ENCODE measurements around the gene GIGYF2.
"Not testable (repeated sequence)": the region's sequence is repeated elsewhere in the genome, so short reads cannot be mapped to it uniquely, and the experiment has no call there.

Gene GIGYF2

DNA sequence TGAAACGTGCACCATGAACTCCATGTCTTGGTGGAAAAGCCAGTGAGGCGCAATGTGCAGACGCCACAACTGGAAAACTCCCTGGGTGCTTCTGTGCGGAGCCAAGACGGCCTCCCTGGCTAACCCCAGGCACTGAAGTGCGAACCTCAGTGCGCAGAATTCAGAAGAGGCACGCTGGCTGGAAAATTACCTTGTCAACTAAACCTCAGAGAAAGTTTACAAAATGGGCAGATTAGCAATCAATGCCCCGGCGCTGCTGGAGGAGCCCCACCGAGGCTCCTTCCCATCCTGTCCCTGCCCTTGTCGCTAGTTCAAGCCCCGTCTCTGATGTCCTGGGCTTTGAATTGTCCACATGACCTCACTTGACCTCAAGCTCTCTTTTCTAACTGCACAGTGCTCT lies 195.1 kb downstream of the GIGYF2 start:
- DNase-seq (ENCODE audit: low read depth), result no peak

DNA sequence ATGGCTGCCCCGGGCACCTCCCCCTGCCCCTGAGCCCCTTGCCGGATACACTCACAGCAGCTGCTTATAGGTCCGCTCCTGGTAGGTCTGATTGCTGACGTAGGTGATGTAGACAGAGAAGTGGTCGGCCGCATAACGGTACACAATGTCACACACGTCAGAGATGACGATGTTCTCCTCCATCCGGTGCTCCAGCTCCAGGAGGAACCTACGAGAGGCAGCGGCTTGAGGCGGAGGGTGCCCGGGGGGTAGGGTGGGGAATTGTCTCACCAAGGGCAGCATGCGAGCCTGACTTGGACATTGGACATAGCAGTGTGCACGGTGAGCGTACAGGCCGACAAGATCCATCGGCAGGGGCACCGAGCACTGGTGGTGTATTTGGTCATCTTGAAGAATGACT lies 195.7 kb downstream of the GIGYF2 start:
- DNase-seq (ENCODE audit: low read depth), result no peak

DNA sequence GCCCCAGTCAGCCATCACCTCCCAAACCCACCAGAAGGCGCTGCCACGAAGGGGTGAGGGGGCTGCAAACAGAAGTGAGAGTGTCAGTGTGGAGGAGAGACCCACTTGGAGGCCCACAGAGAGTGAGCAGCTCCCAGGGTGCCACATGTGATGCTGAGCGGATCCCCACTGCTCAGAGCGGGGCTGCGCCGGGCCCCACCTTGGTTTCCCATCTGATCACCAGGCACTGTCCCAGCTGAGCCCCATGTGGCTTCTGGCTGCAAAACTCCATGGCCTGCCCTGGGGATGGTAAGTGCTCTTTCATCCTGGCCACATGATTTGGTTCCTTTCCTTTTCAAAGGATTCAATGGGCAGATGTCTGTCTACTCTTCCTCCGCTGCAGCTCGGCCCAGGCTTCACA lies 196.7 kb downstream of the GIGYF2 start:
- DNase-seq (ENCODE audit: low read depth), result no peak

DNA sequence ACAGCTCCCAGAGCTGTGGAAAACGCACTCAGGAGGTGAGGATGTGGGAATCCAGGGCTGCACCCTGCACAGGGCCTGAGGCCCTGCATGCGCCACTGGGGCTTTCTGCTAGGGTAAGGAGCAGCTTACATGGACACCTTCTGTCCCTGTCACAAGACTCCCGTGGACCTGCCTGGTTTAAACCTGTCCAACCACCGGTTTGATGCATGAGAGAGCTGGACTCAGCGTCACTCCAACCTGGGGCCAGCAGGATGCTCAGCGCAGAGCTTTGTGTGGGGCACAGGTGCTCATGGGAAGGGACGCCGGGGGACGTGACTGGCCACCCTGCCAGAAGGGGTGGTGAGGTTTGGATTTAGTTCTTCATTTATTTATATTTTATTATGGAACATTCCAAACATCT lies 197.1 kb downstream of the GIGYF2 start:
- DNase-seq (ENCODE audit: low read depth), result no peak

DNA sequence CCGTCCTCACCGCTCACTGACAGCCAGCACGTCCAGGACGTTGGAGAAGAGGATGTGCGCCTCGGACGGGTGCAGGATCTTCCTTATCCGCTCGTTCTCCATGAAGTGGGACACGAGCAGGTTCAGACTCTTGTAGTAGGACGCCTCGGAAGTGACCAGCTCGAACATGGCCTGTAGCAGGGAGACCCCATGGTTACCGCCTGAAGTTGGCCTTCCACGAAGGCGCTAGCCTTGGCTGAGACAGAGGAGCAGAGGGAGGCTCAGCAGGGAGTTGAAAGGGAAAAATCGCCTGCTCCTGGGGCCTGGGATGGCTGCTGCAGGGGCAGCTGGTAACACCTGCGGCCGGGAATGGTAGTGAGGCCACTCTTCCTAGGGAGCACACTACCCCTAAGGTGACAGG lies 197.6 kb downstream of the GIGYF2 start:
- no peak for DNase-seq (ENCODE audit: low read depth)

DNA sequence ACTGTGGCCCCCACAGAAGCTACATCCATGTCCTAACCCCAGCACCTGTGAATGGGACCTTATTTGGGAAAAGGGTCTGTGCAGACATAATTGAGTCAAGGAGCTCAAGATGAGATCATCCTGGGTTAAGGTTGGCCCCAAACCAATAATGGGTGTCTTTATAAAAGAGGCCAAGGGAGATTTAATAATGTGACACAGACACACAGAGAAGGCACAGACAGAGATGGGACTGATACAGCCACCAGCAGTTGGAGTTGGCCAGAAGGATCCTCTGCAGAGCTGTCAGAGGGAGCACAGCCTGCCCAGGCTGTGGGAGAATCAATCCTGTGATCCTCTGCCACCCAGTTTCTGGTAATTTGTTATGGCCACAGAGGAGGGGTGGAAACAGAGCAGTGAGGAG lies 199.0 kb downstream of the GIGYF2 start:
- no peak for DNase-seq (ENCODE audit: low read depth)

DNA sequence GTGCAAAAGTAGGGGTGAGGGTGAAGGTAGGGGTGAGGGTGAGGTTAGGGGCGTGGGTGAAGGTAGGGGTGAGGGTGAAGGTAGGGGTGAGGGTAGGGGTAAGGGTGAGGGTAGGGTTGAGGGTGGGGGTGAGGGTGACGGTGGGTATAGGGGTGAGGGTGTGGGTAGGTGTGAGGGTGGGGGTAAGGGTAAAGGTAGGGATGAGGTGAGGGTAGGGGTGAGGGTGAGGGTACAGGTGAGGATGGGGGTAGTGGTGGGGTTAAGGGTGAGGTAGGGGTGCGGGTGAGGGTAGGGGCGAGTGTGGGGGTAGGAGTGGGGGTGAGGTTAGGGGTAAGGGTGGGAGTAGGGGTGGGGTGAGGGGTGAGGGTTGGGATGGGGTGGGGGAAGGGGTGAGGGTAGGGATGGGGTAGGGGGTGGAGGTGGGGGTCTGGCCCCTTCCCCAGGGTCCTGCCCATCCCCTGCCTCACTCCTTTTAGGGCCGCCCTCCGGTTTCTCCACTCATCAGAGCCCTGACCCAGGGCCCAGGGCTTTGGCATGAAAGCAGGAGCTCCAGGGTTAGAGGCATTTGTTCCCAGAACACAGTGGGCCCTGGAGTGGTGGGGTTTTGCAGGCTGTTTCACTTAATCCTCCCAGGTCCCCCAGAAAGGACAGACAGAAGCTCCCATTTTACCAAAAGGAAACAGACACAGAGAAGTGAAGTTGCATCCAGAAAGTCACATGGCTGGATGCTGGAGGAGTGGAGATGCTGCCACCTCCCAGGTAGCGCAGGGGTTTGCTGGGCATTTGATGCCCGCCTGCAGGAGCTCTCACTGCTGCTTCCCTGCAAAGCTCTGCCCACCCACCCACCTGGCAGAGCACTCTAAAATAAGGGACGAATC lies 199.8 kb downstream of the GIGYF2 start:
- DNase-seq (ENCODE audit: low read depth), result no peak

DNA sequence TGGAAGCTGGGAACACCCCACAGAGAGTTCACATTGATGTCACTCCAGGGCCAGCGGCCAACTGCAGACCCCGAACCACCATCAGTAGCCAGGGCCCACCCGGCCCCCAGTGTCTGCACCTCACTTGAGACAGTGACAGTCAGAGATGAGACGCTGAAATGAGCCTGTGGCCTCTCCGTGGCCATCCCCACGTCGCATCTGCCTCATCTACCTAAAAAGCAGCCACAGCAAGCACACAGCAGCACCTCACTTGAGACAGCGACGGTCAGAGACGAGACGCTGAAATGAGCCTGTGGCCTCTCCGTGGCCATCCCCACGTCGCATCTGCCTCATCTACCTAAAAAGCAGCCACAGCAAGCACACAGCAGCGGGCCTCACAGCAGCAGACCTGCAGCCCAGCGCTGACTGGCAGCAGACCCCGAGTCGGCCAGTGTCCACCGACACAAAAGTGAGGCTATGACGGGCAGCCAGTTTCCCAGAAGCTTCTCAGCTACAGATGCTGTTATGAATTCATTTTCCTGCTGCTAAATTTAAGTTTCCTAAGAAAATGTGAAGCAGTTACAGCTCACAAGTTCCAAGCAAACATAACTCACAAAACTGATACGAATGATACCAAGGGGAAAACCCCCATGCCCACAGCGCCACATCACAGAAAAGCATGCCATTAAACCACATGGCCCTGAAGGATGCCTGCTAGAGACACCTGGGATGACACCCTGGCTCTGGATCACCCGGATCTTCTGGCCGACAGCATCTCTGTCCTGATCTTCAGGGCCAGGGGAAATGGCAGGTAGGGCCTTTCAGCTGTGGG lies 200.7 kb downstream of the GIGYF2 start:
- DNase-seq (ENCODE audit: low read depth), result no peak

DNA sequence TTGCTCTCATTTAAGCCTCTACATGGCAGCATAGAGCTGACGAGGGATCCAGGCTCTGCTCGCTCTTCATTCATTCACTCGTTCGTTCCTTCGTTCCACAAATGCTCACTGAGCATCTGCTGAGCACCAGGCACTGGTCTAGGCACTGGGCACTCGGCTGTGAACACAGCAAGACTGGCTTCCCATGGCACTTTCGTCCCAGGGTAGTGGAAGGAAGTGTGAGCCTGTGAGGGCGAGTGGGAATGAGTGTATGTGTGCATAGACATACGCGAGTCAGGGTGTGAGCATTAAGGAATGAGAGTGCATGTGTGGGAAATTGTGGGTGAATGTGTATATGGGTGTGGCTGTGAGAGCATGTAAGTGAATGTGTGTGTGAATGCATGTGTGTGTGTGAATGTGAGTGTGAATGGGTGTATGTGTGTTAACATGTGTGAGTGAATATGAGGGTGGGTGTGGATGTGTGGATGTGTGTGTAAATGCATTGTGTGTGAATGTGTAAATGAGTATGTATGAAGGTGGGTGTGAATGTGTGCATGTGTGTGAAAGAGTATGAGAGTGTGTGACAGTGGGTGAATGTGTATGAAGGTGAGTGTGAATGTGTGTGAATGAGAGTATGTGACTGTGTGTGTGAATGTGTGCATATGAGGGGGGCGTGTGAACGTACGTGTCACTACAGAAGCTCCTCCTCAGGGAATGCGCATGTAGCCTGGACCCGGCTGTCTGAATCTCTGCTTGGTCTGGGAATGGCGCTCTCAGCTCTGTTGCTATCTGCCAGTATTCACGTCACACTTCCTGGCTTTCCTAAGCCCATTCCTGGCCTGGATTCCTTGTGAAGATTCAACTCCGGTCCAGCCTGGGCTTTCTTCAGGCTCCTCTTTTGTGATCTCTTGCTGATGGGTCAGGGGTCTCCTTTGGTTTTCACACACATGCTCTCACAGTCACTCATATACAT lies 201.7 kb downstream of the GIGYF2 start:
- DNase-seq (ENCODE audit: low read depth), result no peak

DNA sequence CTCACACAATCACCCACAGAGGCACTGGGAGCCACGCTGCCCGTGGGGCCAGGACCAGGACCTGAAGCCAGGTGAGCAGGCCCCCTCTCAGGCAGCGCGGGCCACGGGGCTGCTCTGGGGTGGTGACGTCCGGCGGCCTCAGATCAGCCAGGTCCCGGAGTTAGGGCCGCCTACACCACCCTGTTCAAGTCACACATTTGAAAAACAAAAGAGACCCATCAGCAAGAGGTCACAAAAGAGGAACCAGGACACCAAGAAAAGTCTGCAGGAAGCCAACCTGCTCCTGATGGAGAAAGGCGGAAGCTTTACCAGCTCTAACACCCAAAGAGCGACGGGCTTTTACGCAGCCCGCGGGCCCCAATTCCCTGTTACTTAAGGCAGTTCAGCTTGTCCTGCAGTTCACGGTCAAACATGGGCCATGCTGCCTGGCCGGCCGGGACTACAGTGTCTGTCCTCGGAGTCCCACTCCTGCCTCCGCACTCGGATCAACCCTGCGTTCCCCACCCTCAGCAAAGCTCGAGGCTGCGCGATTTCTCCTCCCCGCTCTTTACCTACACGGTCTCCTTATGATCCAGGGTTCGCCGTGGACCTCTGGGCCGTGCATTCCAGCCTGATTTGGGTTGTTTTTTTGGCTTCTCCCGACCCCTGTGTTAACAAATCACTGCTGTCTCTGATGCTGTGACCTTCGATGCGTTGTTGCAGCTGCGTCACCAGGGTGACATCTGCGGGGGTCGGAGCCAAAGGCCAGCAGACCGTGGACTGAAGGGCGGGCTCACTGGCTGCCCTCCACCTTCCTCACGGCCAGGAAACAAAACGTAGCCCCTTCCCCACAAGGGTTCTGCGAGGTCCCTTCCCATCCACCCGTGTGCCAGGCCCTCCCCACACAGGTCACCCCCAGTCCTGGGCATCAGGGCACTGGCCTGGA lies 203.9 kb downstream of the GIGYF2 start:
- no peak for DNase-seq (ENCODE audit: low read depth)

DNA sequence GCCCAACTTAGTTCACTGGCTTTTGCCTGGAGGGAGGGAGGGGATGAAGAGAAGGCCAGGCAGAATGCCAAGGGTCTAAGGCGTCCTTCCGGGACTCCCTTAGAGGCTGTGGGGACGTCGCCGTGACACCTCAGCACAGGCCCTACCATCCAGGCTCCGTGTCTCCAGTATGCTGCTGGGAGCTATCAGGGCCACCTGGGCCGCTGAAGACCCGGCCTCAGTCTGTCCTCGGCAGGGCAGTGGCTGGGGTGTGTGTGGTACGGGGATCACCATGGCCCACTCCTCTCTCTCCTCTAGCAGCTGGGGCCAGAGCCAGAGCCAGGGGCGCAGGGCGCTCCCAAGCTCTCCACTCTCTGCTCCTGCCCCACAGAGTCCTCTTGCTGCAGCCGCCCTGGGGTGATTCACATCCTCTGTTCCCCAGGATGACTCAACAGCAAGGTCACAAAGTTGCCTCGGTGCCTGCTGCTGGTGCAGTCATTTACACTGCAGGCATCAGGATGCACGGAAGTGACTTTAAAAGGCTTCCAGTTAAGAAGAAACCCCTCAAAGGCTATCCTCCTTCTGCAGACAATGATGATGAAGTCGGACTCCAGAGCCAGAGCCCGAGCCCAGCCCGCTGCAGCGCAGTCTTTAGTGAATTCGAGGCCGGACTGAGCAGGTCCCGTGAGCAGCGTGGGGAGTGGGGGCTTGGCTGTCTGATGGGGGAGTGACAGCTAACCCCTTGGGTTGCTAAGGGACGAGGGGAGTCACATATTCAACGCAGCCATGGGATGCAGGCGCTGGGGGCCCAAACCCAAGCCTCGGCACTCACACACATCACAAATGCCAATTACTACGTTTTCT lies 204.8 kb downstream of the GIGYF2 start:
- DNase-seq (ENCODE audit: low read depth), result peak; percentile 68

DNA sequence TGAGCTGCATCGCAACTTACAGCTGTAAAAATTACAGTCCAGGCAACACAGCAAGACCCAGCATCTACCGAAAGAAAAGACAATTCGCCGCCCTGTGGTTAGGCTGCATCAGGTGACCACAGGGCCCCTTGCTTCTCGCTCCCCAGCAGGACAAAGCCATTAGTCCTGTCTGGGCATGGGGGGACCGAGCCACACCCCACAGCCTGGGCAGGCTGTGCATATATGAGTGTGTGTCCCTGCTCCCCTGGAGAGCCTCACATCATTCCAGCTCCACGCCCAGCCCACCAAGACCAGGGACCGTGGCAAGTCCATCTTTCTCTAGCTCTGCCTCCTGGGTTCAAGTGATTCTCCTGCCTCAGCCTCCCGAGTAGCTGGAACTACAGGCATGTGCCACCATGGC lies 206.9 kb downstream of the GIGYF2 start:
- DNase-seq (ENCODE audit: low read depth), result no peak

DNA sequence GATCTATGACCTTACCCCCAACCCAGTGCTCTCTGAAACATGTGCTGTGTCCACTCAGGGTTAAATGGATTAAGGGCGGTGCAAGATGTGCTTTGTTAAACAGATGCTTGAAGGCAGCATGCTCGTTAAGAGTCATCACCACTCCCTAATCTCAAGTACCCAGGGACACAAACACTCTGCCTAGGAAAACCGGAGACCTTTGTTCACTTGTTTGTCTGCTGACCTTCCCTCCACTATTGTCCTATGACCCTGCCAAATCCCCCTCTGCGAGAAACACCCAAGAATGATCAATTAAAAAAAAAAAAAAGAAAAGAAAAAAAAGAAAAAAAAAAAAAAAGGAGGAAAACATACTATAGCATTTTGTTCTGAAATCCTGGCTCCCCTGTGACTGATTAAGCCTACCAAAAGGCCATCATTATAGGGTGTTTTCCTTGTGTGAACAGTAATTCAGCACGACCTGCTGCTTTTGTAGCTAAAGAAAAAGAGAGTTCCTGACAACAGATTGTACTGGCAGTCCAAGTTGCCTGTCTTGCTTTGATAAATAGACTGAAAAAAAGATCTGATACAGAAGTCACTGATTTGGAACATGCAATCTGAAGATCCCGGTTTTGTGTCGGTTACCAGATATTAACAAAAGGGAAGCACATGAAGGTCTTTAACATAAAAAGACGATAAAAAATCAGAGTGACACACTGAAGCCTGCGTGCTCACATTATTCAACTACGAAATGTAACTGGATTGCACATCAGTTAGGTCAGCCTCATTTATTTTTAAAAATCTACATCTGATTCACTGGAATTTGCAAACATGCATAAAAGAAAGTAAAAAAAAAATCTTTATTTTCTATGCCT lies 210.0 kb downstream of the GIGYF2 start:
- DNase-seq (ENCODE audit: low read depth), result not testable (repeated sequence)

DNA sequence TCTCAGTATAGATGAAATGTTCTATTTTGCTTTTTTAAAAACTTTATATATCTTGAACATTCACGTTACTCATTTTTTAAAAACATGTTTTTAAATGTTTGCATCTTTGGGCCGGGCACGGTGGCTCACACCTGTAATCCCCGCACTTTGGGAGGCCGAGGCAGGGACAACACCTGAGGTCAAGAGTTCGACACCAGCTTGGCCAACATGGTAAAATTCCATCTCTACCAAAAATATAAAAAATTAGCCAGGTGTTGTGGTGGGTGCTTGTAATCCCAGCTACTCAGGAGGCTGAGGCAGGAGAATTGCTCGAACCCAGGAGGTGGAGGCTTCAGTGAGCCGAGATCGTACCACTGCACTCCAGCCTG lies 210.6 kb downstream of the GIGYF2 start:
- not testable (repeated sequence) for DNase-seq (ENCODE audit: low read depth)

DNA sequence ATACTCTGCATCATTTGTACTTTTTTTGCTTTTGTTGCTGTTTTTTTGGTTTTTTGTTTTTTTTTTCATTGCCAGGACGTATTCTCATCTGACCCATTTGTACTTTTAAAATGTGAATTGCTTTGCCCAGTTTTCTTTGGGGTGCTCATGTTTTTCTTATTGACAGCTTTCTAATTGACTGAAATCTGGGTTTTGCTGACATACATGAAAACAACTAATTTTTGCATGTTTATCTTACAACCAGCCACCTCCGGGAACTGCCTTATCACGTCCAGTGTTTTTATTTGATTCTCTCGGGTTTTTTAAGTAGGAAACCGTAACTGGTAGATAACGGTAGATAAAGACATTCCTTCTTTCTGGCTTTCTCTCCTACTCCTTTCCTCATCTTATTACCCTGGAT lies 211.6 kb downstream of the GIGYF2 start:
- no peak for DNase-seq (ENCODE audit: low read depth)
